Right lobe of liver (tissue), 4 donors: Measurements from ENCODE around the gene CDH23.

ENCODE experiments used
- CTCF ChIP-seq, 4 donors: fragments of 200-600 bp in 3 of 4; fragments of 450-650 bp in 1 of 4; IDR thresholded peaks; one replicate each; pipeline versions ENCODE4 v1.5.1 to v1.8.0; 2016 to 2022; ENCODE audit warnings: antibody characterized with exemption in 4 of 4, mild to moderate bottlenecking in 2 of 4
- POLR2A ChIP-seq: fragments of 450-650 bp; IDR thresholded peaks from one replicate; pipeline ENCODE4 v1.6.1; 2017; ENCODE audit warnings: antibody characterized with exemption, mild to moderate bottlenecking
- donor health status: DM: no; HTN: no; CAD: no.
- donor health status: DM: no; HTN: no; CAD: no.
- donor health status: DM: no; HTN: yes; CAD: no.

GRCh38 chr10:71788954-71789353, 392.2 kb downstream of the CDH23 start:
- TF ChIP-seq CTCF (IDR thresholded peaks at IDR 0.05) (no peak), POLR2A (no peak)
